OCI-LY3 (cell line): Measurements from ENCODE around the gene CAMK2D.

ENCODE experiments used
- H2AFZ ChIP-seq: fragments of 200-600, 300-600 bp; shearing (Covaris generic); 2 replicates; pipeline ENCODE4 v1.6.0; 2014; ENCODE audit warnings: antibody characterized with exemption, low read depth, low read length
- H3K27ac ChIP-seq: fragments of 200-600, 300-600 bp; sonication (generic); 2 replicates; pipeline ENCODE4 v1.5.1; 2014; ENCODE audit warnings: mild to moderate bottlenecking, low read length, moderate library complexity, mixed read lengths
- H3K27me3 ChIP-seq: fragments of 200-600, 300-600 bp; sonication (generic); 2 replicates; pipeline ENCODE4 v1.6.1; 2014; ENCODE audit warnings: low read depth, low read length, mixed read lengths
- H3K36me3 ChIP-seq: fragments of 200-600, 300-600 bp; sonication (generic); replicated peaks from 2 replicates; pipeline ENCODE3; 2014; ENCODE audit warnings: low read depth, low read length, mixed read lengths
- H3K4me1 ChIP-seq: fragments of 300-600, 200-600 bp; sonication (generic); 2 replicates; pipeline ENCODE4 v1.6.1; 2014; ENCODE audit warnings: low read length, mixed read lengths
- H3K4me2 ChIP-seq: fragments of 200-600, 300-600 bp; sonication (generic); 2 replicates; pipeline ENCODE4 v1.6.1; 2014; ENCODE audit warnings: low read length, mixed read lengths
- H3K4me3 ChIP-seq: fragments of 300-600, 200-600 bp; sonication (generic); 2 replicates; pipeline ENCODE4 v1.5.1; 2014; ENCODE audit warnings: antibody characterized with exemption, mild to moderate bottlenecking, low read length, moderate library complexity
- H3K79me2 ChIP-seq: fragments of 300-600, 200-600 bp; shearing (Covaris generic); 2 replicates; pipeline ENCODE4 v1.6.1; 2014; ENCODE audit warnings: mild to moderate bottlenecking, low read length, mixed read lengths
- H3K9ac ChIP-seq: fragments of 300-600, 200-600 bp; shearing (Covaris generic); 2 replicates; pipeline ENCODE4 v1.6.0; 2014; ENCODE audit warnings: mild to moderate bottlenecking, low read length, moderate library complexity
- H3K9me3 ChIP-seq: fragments of 200-600, 300-600 bp; shearing (Covaris generic); 2 replicates; pipeline ENCODE4 v1.6.1; 2014; ENCODE audit warnings: low read length, mixed read lengths; ENCODE audit not compliant: insufficient read depth
- H4K20me1 ChIP-seq: fragments of 200-600, 300-600 bp; sonication (generic); 2 replicates; pipeline ENCODE4 v1.6.1; 2016; ENCODE audit warnings: low read length, mixed read lengths; ENCODE audit not compliant: insufficient read depth
- CTCF ChIP-seq: fragments of 200-600, 300-600 bp; sonication (generic); IDR thresholded peaks from 2 replicates; pipeline ENCODE4 v1.5.1; 2014; ENCODE audit warnings: antibody characterized with exemption, low read length, low read depth
- EZH2phosphoT487 ChIP-seq: fragments of 200-600 bp; shearing (Covaris generic); IDR thresholded peaks from 2 replicates; pipeline ENCODE4 v1.6.1; 2018; ENCODE audit warnings: antibody characterized with exemption, mixed run types, low read depth

Gene CAMK2D

DNA sequence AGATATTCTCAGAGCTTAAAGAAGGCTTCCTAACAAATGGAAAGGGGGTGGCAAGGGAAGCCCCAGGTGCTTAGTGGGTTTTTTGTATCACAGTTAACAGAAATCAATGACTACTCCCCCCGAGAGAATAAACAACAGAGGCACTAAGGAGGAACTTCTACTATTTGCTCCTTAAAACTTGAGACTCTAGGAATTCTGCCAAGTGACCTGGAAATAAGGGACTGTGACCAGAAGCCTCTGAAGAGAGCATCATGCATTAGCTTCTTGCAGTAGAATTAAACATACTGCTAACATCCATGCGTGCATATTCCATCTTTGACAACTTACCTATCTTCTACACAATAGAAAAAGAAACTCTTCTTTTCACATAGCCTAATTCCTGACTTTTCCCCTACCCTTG is 86.8 kb downstream of the CAMK2D start:
- Histone ChIP-seq H3K4me3 (no peak overlapping the region), H3K9ac (no peak overlapping the region), H3K27ac (no peak overlapping the region), H3K9me3 (no peaks in the 10 kb centered on the region), H3K4me1 (peaks cover 10% of the 10 kb centered on the region), H3K79me2 (no peaks in the 10 kb centered on the region), H2AFZ (no peak overlapping the region), H3K36me3 (no peaks in the 10 kb centered on the region), H3K27me3 (no peaks in the 10 kb centered on the region), H3K4me2 (no peak overlapping the region), H4K20me1 (no peaks in the 10 kb centered on the region)
- TF ChIP-seq CTCF: no peak

DNA sequence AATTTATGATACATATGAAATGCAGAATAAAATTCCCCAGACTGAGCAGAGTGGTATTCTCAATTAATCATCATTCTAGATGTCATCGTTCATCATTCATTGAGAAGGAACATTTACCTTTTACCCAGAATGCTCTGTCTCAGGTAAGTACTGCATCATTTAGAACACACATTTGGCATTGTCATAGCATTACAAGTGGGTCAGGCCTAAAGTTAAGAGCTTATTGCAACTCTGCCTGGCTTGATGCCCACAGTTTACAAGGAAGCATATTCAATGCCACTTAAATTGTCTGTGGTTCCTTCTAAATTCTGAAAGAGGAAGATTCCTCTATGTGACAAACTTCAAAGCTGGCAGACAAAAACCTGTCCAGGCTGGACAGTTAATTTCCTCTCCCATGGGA is 87.3 kb downstream of the CAMK2D start:
- Histone ChIP-seq H3K36me3 (no peaks in the 10 kb centered on the region), H3K4me1 (peaks cover 10% of the 10 kb centered on the region), H3K4me2 (no peak overlapping the region), H4K20me1 (no peaks in the 10 kb centered on the region), H3K27ac (no peak overlapping the region), H3K27me3 (no peaks in the 10 kb centered on the region), H3K79me2 (no peaks in the 10 kb centered on the region), H3K9me3 (no peaks in the 10 kb centered on the region), H3K4me3 (no peak overlapping the region), H2AFZ (no peak overlapping the region), H3K9ac (no peak overlapping the region)
- TF ChIP-seq CTCF (no peak), EZH2phosphoT487 (no peak)

- Histone ChIP-seq H3K4me3 (no peak overlapping the region), H3K4me2 (no peak overlapping the region), H4K20me1 (no peaks in the 10 kb centered on the region), H3K79me2 (no peaks in the 10 kb centered on the region), H3K9ac (no peak overlapping the region), H3K9me3 (no peaks in the 10 kb centered on the region), H3K27me3 (no peaks in the 10 kb centered on the region), H3K4me1 (peaks cover 10% of the 10 kb centered on the region), H3K36me3 (no peaks in the 10 kb centered on the region), H2AFZ (no peak overlapping the region), H3K27ac (no peak overlapping the region)
- TF ChIP-seq EZH2phosphoT487: no peak
- 0 out of 2 replicates have a peak, but pooled peaks have one; percentile 9 for TF ChIP-seq CTCF
Measured at GRCh38 chr4:113673450-113673849, 88.1 kb downstream of the CAMK2D start.

- Histone ChIP-seq H3K4me3 (no peak overlapping the region), H3K36me3 (no peaks in the 10 kb centered on the region), H3K27ac (no peak overlapping the region), H3K27me3 (no peaks in the 10 kb centered on the region), H3K4me2 (no peak overlapping the region), H3K4me1 (no peaks in the 10 kb centered on the region), H3K9me3 (no peaks in the 10 kb centered on the region), H2AFZ (no peak overlapping the region), H3K79me2 (no peaks in the 10 kb centered on the region), H4K20me1 (no peaks in the 10 kb centered on the region), H3K9ac (no peak overlapping the region)
- TF ChIP-seq CTCF (no peak), EZH2phosphoT487 (no peak)
Measured at GRCh38 chr4:113666386-113667114, 95.0 kb downstream of the CAMK2D start.
